A673 (cell line): ENCODE measurements around the gene CTNS. TPM values are rescaled to one million over a fixed set of nuclear protein-coding genes. Genes with fewer than 3 reads are reported as not detected.

Experiments used
- BruUV-seq: library from RNA; stranded (reverse); fragments of 400-500 nt; replicated peaks from 2 replicates; lab custom pipeline; 2021; lab: Mats Ljungman, UMichigan
- CTCF ChIA-PET: fragments of 300-600 bp; sonication (Branson Sonifier 250); formaldehyde crosslinking; loops from one replicate; lab custom pipeline; 2022; ENCODE audit warnings: antibody characterized with exemption; lab: Charles Lee
- POLR2A ChIA-PET: fragments of 300-600 bp; sonication (Branson Sonifier 250); formaldehyde crosslinking; loops from one replicate; lab custom pipeline; 2022; ENCODE audit warnings: antibody characterized with exemption; ENCODE audit not compliant: low non-redundant PET; lab: Charles Lee
- DNase-seq: peaks from one replicate; pipeline ENCODE4 v3.0.0-alpha.2; 2015; ENCODE audit warnings: low spot score
- H3K27ac ChIP-seq: fragments of 200-600 bp; sonication (generic); 2 replicates; pipeline ENCODE4 v1.5.1; 2016; ENCODE audit warnings: mixed run types, low read depth, mild to moderate bottlenecking, mixed read lengths, antibody characterized with exemption, low read length; ENCODE audit not compliant: poor library complexity, severe bottlenecking
- H3K27me3 ChIP-seq: fragments of 200-600 bp; sonication (generic); replicated peaks from 2 replicates; pipeline ENCODE4 v1.6.1; 2017; ENCODE audit warnings: mixed run types, low read depth, mild to moderate bottlenecking, mixed read lengths, antibody characterized with exemption, low read length; ENCODE audit not compliant: insufficient read depth, poor library complexity
- H3K36me3 ChIP-seq: fragments of 200-600 bp; sonication (generic); 2 replicates; pipeline ENCODE4 v1.6.1; 2016; ENCODE audit warnings: mixed run types, mild to moderate bottlenecking, mixed read lengths, antibody characterized with exemption, low read length; ENCODE audit not compliant: insufficient read depth, poor library complexity, severe bottlenecking
- H3K4me1 ChIP-seq: fragments of 200-600 bp; sonication (generic); 2 replicates; pipeline ENCODE4 v1.6.1; 2017; ENCODE audit warnings: mixed run types, mild to moderate bottlenecking, mixed read lengths, antibody characterized with exemption, low read length; ENCODE audit not compliant: insufficient read depth, poor library complexity, severe bottlenecking
- H3K4me3 ChIP-seq: fragments of 200-600 bp; sonication (generic); 2 replicates; pipeline ENCODE4 v1.5.1; 2016; ENCODE audit warnings: low read depth, mixed run types, mild to moderate bottlenecking, mixed read lengths, low read length; ENCODE audit not compliant: poor library complexity, severe bottlenecking
- H3K9me3 ChIP-seq: fragments of 200-600 bp; sonication (generic); 2 replicates; pipeline ENCODE4 v1.6.1; 2016; ENCODE audit warnings: mixed run types, low read depth, mild to moderate bottlenecking, mixed read lengths, antibody characterized with exemption, low read length; ENCODE audit not compliant: poor library complexity, severe bottlenecking
- CTCF ChIP-seq: fragments of 300-800, 200-600 bp; sonication (generic); conservative IDR thresholded peaks from 2 replicates; pipeline ENCODE4 v1.5.1; 2017; ENCODE audit warnings: low read depth, mild to moderate bottlenecking, antibody characterized with exemption, low read length, moderate library complexity, mixed read lengths
- EZH2 ChIP-seq: fragments of 200-600 bp; sonication (generic); IDR thresholded peaks from 2 replicates; pipeline ENCODE4 v1.6.1; 2017; ENCODE audit warnings: borderline replicate concordance, low read depth, mild to moderate bottlenecking, mixed read lengths, antibody characterized with exemption, low read length; ENCODE audit not compliant: poor library complexity, severe bottlenecking
- intact Hi-C: fragments of 100-400 bp; cut with micrococcal nuclease; formaldehyde crosslinking; loops from one replicate; pipeline ENCODE4 v1.10.0; 2022; ENCODE audit not compliant: unreplicated experiment
- total RNA-seq: library from RNA; stranded (reverse); gene quantifications from 2 replicates; pipeline ENCODE4 v1.2.3, GENCODE V29; 2021

The CTNS gene
- total RNA-seq, 1 experiment from 2014 or later: 12.6 TPM

- CTCF ChIA-PET: interaction anchor here (0.8 kb wide), 1 partner anchor 10 kb away, joined by 6 read pairs; no protein-coding TSS in a partner anchor
Measured at GRCh38 chr17:3603119-3603869, 33.3 kb upstream of the CTNS start.

GRCh38 chr17:3603870-3604259 is 32.7 kb upstream of the CTNS start:
- TF ChIP-seq EZH2 (no peak), CTCF (no peak)
- Histone ChIP-seq H3K4me3 (no peak overlapping the region), H3K4me1 (no peaks in the 10 kb centered on the region), H3K27me3 (no peaks in the 10 kb centered on the region), H3K36me3 (no peaks in the 10 kb centered on the region), H3K9me3 (no peaks in the 10 kb centered on the region), H3K27ac (no peak overlapping the region)
- BruUV-seq: no TSS peak
- ChIA-PET POLR2A (no interaction called here), CTCF (no interaction called here)
- DNase-seq: no peak
- intact Hi-C loops: no loop called here

More at GRCh38 chr17:3603119-3603869, 33.3 kb upstream of the CTNS start:
- DNase-seq: no peak
- BruUV-seq: no TSS peak
- H3K27me3 ChIP-seq: no peaks in the 10 kb centered on the region
- H3K36me3 ChIP-seq: no peaks in the 10 kb centered on the region
- intact Hi-C loops: no loop called here
- H3K4me3 ChIP-seq: no peak overlapping the region
- POLR2A ChIA-PET: no interaction called here
- TF ChIP-seq CTCF: no peak
- no peak overlapping the region for H3K27ac ChIP-seq
- H3K4me1 ChIP-seq: no peaks in the 10 kb centered on the region
- H3K9me3 ChIP-seq: no peaks in the 10 kb centered on the region

DNA sequence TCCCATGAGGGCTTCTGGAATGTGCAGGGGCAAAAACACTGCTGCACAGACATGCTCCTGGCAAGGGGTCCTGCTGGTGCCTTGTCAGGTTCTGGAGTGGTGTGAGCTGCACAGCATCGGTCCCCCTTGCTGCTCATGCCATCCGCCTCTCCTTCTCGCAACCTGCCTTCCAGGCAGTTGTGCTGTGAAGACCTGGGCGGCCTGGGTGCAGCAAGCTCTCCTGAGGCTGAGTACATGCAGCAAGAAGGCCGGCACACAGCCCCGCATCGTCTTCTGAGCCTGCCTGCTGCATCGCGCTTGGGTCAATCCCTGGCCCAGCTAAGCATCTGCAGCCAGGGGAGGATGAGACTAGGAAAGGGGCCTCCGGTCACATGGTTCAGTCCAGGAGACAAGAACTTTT is 26.9 kb upstream of the CTNS start:
- Histone ChIP-seq H3K27me3 (no peaks in the 10 kb centered on the region), H3K9me3 (no peaks in the 10 kb centered on the region), H3K4me3 (no peak overlapping the region), H3K27ac (no peak overlapping the region), H3K4me1 (no peaks in the 10 kb centered on the region), H3K36me3 (peaks cover 18% of the 10 kb centered on the region)
- no TSS peak for BruUV-seq
- ChIA-PET POLR2A (no interaction called here), CTCF (no interaction called here)
- DNase-seq: no peak
- TF ChIP-seq EZH2: no peak
- no peak for TF ChIP-seq CTCF
- intact Hi-C loops: no loop called here
